ENCODE results near the gene PM20D1. TPM values are rescaled to one million over a fixed set of nuclear protein-coding genes. Genes with fewer than 3 reads are reported as not detected.

PM20D1 gene
- total and polyA plus RNA-seq, 5 donors from 2014 or later = 2.3 to 3.9 (median 3.8) TPM

- Histone ChIP-seq H3K27me3 (ENCODE audit: control insufficient read depth, insufficient read depth, low read length) (no peaks in the 10 kb centered on the region), H3K4me3 (ENCODE audit: low read depth, low read length) (no peak overlapping the region), H3K36me3 (ENCODE audit: control insufficient read depth, insufficient read depth, low read length) (no peaks in the 10 kb centered on the region), H3K9me3 (ENCODE audit: control insufficient read depth in 2 of 2, low read length in 2 of 2) (no peaks in the 10 kb centered on the region), H3K27ac (ENCODE audit: insufficient read depth, low read length, poor library complexity, severe bottlenecking) (no peak overlapping the region), H3K4me1 (ENCODE audit: control insufficient read depth, insufficient read depth, low read length, poor library complexity, severe bottlenecking) (peaks cover 6% of the 10 kb centered on the region)
- Mint-ChIP-seq H3K4me1 (peaks cover 4 to 9% (median 6%) of the 10 kb centered on the region in 4 donors), H3K27ac (no peak overlapping the region), H3K36me3 (no peaks in the 10 kb centered on the region), H3K4me3 (no peak overlapping the region), H3K27me3 (no peaks in the 10 kb centered on the region), H3K9me3 (peaks cover 0 to 2% (median 0%) of the 10 kb centered on the region in 7 donors)
- ATAC-seq (ENCODE audit: low read depth in 2 of 2) (no peak), DNase-seq (no peak)
These were observed 66.5 kb downstream of the PM20D1 start for GRCh38 chr1:205783433-205783795.

DNA sequence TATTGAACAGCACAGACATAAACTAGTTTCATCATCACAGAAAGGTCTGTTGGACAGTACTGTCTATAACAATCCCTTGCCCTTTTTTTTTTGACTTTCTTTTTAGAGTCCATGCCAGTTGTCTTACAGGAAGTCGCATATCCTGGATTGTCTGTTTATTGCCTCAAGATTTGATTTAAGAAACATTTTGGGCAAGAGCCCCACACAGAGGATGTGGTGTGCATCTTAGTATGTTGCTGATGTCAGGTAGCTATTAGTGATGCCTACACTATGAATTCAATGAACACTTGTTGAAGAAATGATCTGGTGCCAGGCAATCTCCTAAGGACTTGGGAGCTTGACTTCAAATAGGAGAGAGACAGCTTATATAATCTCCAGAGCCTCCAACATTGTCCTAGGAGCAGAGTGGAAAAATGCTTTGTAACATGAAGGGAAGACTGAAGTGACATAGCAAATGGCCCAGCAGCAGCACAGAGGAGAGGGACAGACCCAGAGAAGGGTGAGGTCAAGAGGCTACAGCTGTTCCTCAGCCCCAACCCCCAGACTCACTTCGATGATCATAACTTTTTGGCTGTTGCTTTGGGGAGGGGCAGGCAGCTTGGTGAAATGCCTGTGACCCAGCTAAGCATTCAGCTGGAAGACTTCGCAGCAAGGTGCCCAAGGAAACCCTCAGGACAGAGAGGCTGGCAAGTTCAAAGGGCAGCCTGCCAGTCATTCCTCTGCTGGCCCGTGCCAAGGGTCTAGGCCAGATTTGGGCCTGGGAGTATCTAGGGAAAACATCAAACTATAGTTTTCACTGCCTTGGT lies 67.1 kb downstream of the PM20D1 start:
- H3K4me1 Mint-ChIP-seq = peaks cover 4 to 9% (median 6%) of the 10 kb centered on the region in 4 donors
- H3K9me3 ChIP-seq (ENCODE audit: control insufficient read depth in 2 of 2, low read length in 2 of 2) = no peaks in the 10 kb centered on the region
- no peak overlapping the region for H3K4me3 Mint-ChIP-seq
- H3K27ac ChIP-seq (ENCODE audit: insufficient read depth, low read length, poor library complexity, severe bottlenecking) = no peak overlapping the region
- peaks cover 0 to 2% (median 0%) of the 10 kb centered on the region in 7 donors for H3K9me3 Mint-ChIP-seq
- no peaks in the 10 kb centered on the region for H3K36me3 ChIP-seq (ENCODE audit: control insufficient read depth, insufficient read depth, low read length)
- DNase-seq = peak in 2 of 3 donors; percentile 23 to 83
- no peaks in the 10 kb centered on the region for H3K27me3 Mint-ChIP-seq
- H3K27ac Mint-ChIP-seq = peak overlapping the region in 2 of 3 donors; percentile 43 to 86
- no peaks in the 10 kb centered on the region for H3K27me3 ChIP-seq (ENCODE audit: control insufficient read depth, insufficient read depth, low read length)
- no peaks in the 10 kb centered on the region for H3K36me3 Mint-ChIP-seq
- H3K4me1 ChIP-seq (ENCODE audit: control insufficient read depth, insufficient read depth, low read length, poor library complexity, severe bottlenecking) = peaks cover 6% of the 10 kb centered on the region
- peak; percentile 50 to 87 for ATAC-seq (ENCODE audit: low read depth in 2 of 2)
- H3K4me3 ChIP-seq (ENCODE audit: low read depth, low read length) = no peak overlapping the region

GRCh38 chr1:205780335-205780734 lies 69.6 kb downstream of the PM20D1 start:
- no peak overlapping the region for H3K4me3 Mint-ChIP-seq
- H3K27ac Mint-ChIP-seq = peak overlapping the region in 2 of 3 donors; percentile 47 to 66
- H3K36me3 ChIP-seq (ENCODE audit: control insufficient read depth, insufficient read depth, low read length) = no peaks in the 10 kb centered on the region
- peaks cover 4 to 22% (median 13%) of the 10 kb centered on the region in 4 donors for H3K4me1 Mint-ChIP-seq
- no peak for ATAC-seq (ENCODE audit: low read depth in 2 of 2)
- H3K27ac ChIP-seq (ENCODE audit: insufficient read depth, low read length, poor library complexity, severe bottlenecking) = no peak overlapping the region
- no peaks in the 10 kb centered on the region for H3K27me3 ChIP-seq (ENCODE audit: control insufficient read depth, insufficient read depth, low read length)
- no peaks in the 10 kb centered on the region for H3K27me3 Mint-ChIP-seq
- no peak overlapping the region for H3K4me3 ChIP-seq (ENCODE audit: low read depth, low read length)
- H3K36me3 Mint-ChIP-seq = no peaks in the 10 kb centered on the region
- no peaks in the 10 kb centered on the region for H3K9me3 ChIP-seq (ENCODE audit: control insufficient read depth in 2 of 2, low read length in 2 of 2)
- peaks cover 15% of the 10 kb centered on the region for H3K4me1 ChIP-seq (ENCODE audit: control insufficient read depth, insufficient read depth, low read length, poor library complexity, severe bottlenecking)
- DNase-seq = no peak
- H3K9me3 Mint-ChIP-seq = no peaks in the 10 kb centered on the region

Other genes with a start within 250 kb of the PM20D1 start
- 106 TPM for gene ELK4, start 218.1 kb downstream of the PM20D1 start, total RNA-seq
- 1 to 10 TPM; 3.5 to 4.7 (median 4.6) TPM for gene ELK4, start 218.1 kb downstream of the PM20D1 start, polyA plus RNA-seq
- 0.74 TPM for gene SLC45A3, start 169.6 kb downstream of the PM20D1 start, total RNA-seq
- gene SLC45A3, start 169.6 kb downstream of the PM20D1 start, polyA plus RNA-seq = not detected
- gene NUCKS1, start 100.0 kb downstream of the PM20D1 start, total RNA-seq = 72.0 TPM
- 10 to 100 TPM; 12.9 to 15.8 (median 13.3) TPM for gene NUCKS1, start 100.0 kb downstream of the PM20D1 start, polyA plus RNA-seq
- gene RAB29, start 74.7 kb downstream of the PM20D1 start, total RNA-seq = 37.0 TPM
- 100 to 1,000 TPM in 1 of 4 donors, 10 to 100 TPM in 3; 94.9 to 119 (median 98.6) TPM for gene RAB29, start 74.7 kb downstream of the PM20D1 start, polyA plus RNA-seq
- gene SLC41A1, start 36.9 kb downstream of the PM20D1 start, total RNA-seq = 33.2 TPM
- gene SLC41A1, start 36.9 kb downstream of the PM20D1 start, polyA plus RNA-seq = 10 to 100 TPM; 10.8 to 18.5 (median 13.4) TPM
- not detected for gene SLC26A9, start 93.3 kb upstream of the PM20D1 start, total RNA-seq
- not detected for gene SLC26A9, start 93.3 kb upstream of the PM20D1 start, polyA plus RNA-seq
- gene RAB7B, start 153.3 kb upstream of the PM20D1 start, total RNA-seq = not detected
- gene RAB7B, start 153.3 kb upstream of the PM20D1 start, polyA plus RNA-seq = not detected
- gene CTSE, start 173.8 kb upstream of the PM20D1 start, total RNA-seq = not detected
- not detected for gene CTSE, start 173.8 kb upstream of the PM20D1 start, polyA plus RNA-seq
- not detected for gene RHEX, start 203.0 kb upstream of the PM20D1 start, total RNA-seq
- gene RHEX, start 203.0 kb upstream of the PM20D1 start, polyA plus RNA-seq = not detected

Data from CD4-positive, CD25-positive, alpha-beta regulatory T cell (primary cell).